CD8-positive, alpha-beta memory T cell (primary cell): ENCODE measurements around the gene TRIP12. TPM values are rescaled to one million over a fixed set of nuclear protein-coding genes. Genes with fewer than 3 reads are reported as not detected.
"Not testable (repeated sequence)": the region's sequence is repeated elsewhere in the genome, so short reads cannot be mapped to it uniquely, and the experiment has no call there.

Experiments
- CTCF ChIA-PET: fragments of 350-600 bp; sonication (Branson Sonifier 250); formaldehyde crosslinking; loops from one replicate; lab custom pipeline; 2021; ENCODE audit warnings: antibody characterized with exemption; lab: Charles Lee
- POLR2A ChIA-PET: fragments of 350-600 bp; sonication (Branson Sonifier 250); formaldehyde crosslinking; loops from one replicate; lab custom pipeline; 2021; ENCODE audit warnings: antibody characterized with exemption; lab: Charles Lee
- DNase-seq, 5 donors: peaks; one replicate each; pipeline versions ENCODE4 v3.0.0 to v3.0.0-alpha.2; 2020 to 2022; ENCODE audit warnings: mixed read lengths in 1 of 5
- H3K27ac ChIP-seq: one replicate; pipeline ENCODE4 v1.7.0; 2013; ENCODE audit warnings: low read depth, mild to moderate bottlenecking, low read length, moderate library complexity
- H3K27me3 ChIP-seq: 2 replicates; pipeline ENCODE4 v1.7.0; 2013; ENCODE audit warnings: low read length, mild to moderate bottlenecking; ENCODE audit not compliant: insufficient read depth, poor library complexity, severe bottlenecking
- H3K36me3 ChIP-seq: 2 replicates; pipeline ENCODE4 v1.7.0; 2013; ENCODE audit warnings: mild to moderate bottlenecking, low read length, moderate library complexity; ENCODE audit not compliant: insufficient read depth
- H3K4me1 ChIP-seq: 2 replicates; pipeline ENCODE4 v1.7.0; 2013; ENCODE audit warnings: mild to moderate bottlenecking, low read length, moderate library complexity; ENCODE audit not compliant: insufficient read depth
- H3K4me3 ChIP-seq: 2 replicates; pipeline ENCODE4 v1.7.0; 2013; ENCODE audit warnings: mild to moderate bottlenecking, low read length
- H3K9me3 ChIP-seq: 2 replicates; pipeline ENCODE4 v1.7.0; 2013; ENCODE audit warnings: mild to moderate bottlenecking, low read length
- H3K27ac Mint-ChIP-seq, 8 donors: one replicate each; pipeline ENCODE4 v1.8.0; 2020 to 2021; ENCODE audit warnings: mixed read lengths in 8 of 8, mild to moderate bottlenecking in 6 of 8, inconsistent platforms in 3 of 8, moderate library complexity in 3 of 8
- H3K27me3 Mint-ChIP-seq, 2 donors: one replicate each; pipeline ENCODE4 v1.8.0; 2020 to 2021; ENCODE audit warnings: mixed read lengths in 2 of 2, mild to moderate bottlenecking in 1 of 2, moderate library complexity in 1 of 2
- H3K36me3 Mint-ChIP-seq, 3 donors: one replicate each; pipeline ENCODE4 v1.8.0; 2020 to 2021; ENCODE audit warnings: mixed read lengths in 3 of 3, inconsistent platforms in 1 of 3, mild to moderate bottlenecking in 1 of 3
- H3K4me1 Mint-ChIP-seq, 3 donors: one replicate each; pipeline ENCODE4 v1.8.0; 2020 to 2021; ENCODE audit warnings: mixed read lengths in 3 of 3, inconsistent platforms in 1 of 3, mild to moderate bottlenecking in 1 of 3
- H3K4me3 Mint-ChIP-seq, 7 donors: one replicate each; pipeline ENCODE4 v1.8.0; 2020 to 2021; ENCODE audit warnings: mixed read lengths in 7 of 7, mild to moderate bottlenecking in 6 of 7, moderate library complexity in 4 of 7, inconsistent platforms in 2 of 7
- H3K9me3 Mint-ChIP-seq, 5 donors: one replicate each; pipeline ENCODE4 v1.8.0; 2020 to 2022; ENCODE audit warnings: mixed read lengths in 5 of 5, mild to moderate bottlenecking in 3 of 5, moderate library complexity in 2 of 5, inconsistent platforms in 1 of 5
- polyA plus RNA-seq: library from polyadenylated mRNA; unstranded; fragments of 300-500 nt; fragmentation: Illumina TruSeq; gene quantifications from one replicate; pipeline ENCODE4 v1.2.3, GENCODE V29; 2021
- total RNA-seq, 2 experiments: library from RNA; stranded (reverse); gene quantifications; one replicate each; pipeline ENCODE4 v1.2.3, GENCODE V29; 2021

The TRIP12 gene
- total and polyA plus RNA-seq, 3 experiments from 2014 or later: 42.0 to 269 (median 263) TPM

DNA sequence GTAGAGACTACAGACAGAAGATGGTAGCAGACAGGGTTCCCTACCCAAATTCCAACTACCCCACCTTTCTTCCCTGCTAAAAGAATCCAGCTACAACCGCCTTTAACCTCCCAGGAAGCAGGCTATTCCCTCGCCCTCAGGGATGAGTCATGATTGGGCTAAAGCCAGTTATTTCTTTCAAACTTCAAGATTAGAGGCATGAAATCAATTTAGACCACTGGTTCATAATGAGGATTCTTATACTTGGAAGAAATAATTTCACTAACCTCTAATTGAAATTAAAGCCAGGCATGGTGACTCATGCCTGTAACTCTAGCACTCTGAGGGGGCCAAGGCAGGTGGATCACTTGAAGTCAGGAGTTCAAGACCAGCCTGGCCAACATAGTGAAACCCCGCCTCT lies 20.0 kb downstream of the TRIP12 start:
- POLR2A ChIA-PET: no interaction called here
- H3K4me1 ChIP-seq: peaks cover 33% of the 10 kb centered on the region
- CTCF ChIA-PET: interaction anchor here (1.4 kb wide), 1 partner anchor 9 kb away, joined by 4 read pairs; no protein-coding TSS in a partner anchor
- no peaks in the 10 kb centered on the region for H3K27me3 ChIP-seq
- H3K4me3 Mint-ChIP-seq: no peak overlapping the region
- H3K27ac ChIP-seq: no peak overlapping the region
- H3K9me3 Mint-ChIP-seq: no peaks in the 10 kb centered on the region
- H3K9me3 ChIP-seq: no peaks in the 10 kb centered on the region
- no peak overlapping the region for H3K27ac Mint-ChIP-seq
- H3K4me1 Mint-ChIP-seq: peaks cover 57 to 79% (median 73%) of the 10 kb centered on the region in 3 donors
- H3K36me3 Mint-ChIP-seq: peaks cover 3 to 44% (median 5%) of the 10 kb centered on the region in 3 donors
- no peaks in the 10 kb centered on the region for H3K27me3 Mint-ChIP-seq
- H3K4me3 ChIP-seq: no peak overlapping the region
- DNase-seq: no peak
- peaks cover 2% of the 10 kb centered on the region for H3K36me3 ChIP-seq

DNA sequence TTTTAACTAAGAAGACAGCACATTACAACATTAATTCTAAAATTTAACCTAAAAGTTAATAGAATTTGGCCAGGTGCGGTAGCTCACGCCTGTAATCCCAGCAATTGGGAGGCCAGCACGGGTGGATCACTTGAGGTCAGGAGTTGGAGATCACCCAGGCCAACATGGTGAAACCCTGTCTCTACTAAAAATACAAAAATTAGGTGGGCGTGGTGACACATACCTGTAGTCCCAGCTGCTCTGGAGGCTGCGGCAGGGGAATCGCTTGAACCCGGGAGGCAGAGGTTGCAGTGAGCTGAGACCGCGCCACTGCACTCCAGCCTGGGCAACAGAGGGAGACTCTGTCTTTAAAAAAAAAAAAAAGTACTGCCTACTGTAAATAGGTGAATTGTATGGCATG lies 21.3 kb downstream of the TRIP12 start:
- Mint-ChIP-seq H3K27ac (peak overlapping the region in 1 of 8 donors; percentile 14), H3K4me1 (peaks cover 61 to 86% (median 82%) of the 10 kb centered on the region in 3 donors), H3K4me3 (peak overlapping the region in 2 of 7 donors; percentile 27 to 45), H3K36me3 (peaks cover 3 to 40% (median 5%) of the 10 kb centered on the region in 3 donors)
- DNase-seq, H3K9me3 ChIP-seq, H3K36me3 ChIP-seq, H3K27ac ChIP-seq, CTCF ChIA-PET, H3K4me3 ChIP-seq, POLR2A ChIA-PET, H3K9me3 Mint-ChIP-seq, H3K27me3 Mint-ChIP-seq, H3K27me3 ChIP-seq: not testable (repeated sequence)
- peaks cover 35% of the 10 kb centered on the region for H3K4me1 ChIP-seq

DNA sequence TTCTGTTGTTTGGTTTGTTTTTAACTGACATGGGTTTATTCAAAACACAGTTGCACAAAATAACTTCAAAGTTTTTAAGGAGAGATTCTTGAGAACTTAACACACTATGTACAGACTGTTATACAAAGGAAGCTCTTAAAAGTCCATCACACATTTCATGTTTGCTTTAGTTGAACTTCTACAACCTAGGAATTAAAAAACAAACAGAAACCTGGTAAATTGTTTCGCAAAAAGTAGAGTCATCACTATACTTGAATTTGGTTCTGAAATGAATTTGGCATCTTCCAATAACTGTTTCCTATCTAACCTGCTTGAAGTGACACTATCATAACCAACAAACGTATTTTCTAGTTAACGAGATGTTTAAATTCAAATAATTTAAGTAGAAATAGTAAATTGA lies 21.8 kb downstream of the TRIP12 start:
- Mint-ChIP-seq H3K27ac (no peak overlapping the region), H3K4me3 (peak overlapping the region in 1 of 7 donors; percentile 45), H3K4me1 (peaks cover 61 to 86% (median 82%) of the 10 kb centered on the region in 3 donors), H3K9me3 (no peaks in the 10 kb centered on the region), H3K36me3 (peaks cover 3 to 36% (median 5%) of the 10 kb centered on the region in 3 donors), H3K27me3 (no peaks in the 10 kb centered on the region)
- no peak for DNase-seq
- Histone ChIP-seq H3K36me3 (no peaks in the 10 kb centered on the region), H3K4me3 (no peak overlapping the region), H3K4me1 (peaks cover 35% of the 10 kb centered on the region), H3K27me3 (no peaks in the 10 kb centered on the region), H3K9me3 (no peaks in the 10 kb centered on the region), H3K27ac (no peak overlapping the region)
- ChIA-PET CTCF (no interaction called here), POLR2A (no interaction called here)

DNA sequence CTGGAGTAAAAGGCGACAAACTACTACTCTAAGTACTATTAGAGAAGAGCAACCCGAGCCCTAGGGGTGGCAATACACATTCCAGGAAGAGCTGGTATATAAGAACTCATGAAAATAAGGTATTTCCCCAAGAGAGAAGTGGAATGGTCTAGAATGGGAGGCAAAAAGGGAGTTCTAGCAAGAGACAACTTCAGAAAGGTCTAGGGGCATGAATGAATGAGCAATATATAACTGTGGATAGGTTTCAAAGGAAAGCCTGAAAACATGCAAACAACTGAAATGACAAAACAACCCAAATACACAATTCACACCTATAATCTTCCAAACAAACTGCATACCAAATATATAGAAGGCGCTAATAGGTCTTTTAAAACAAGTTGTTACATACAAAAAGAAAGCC lies 22.2 kb downstream of the TRIP12 start:
- ChIA-PET POLR2A (no interaction called here), CTCF (no interaction called here)
- Histone ChIP-seq H3K27me3 (no peaks in the 10 kb centered on the region), H3K4me3 (no peak overlapping the region), H3K9me3 (no peaks in the 10 kb centered on the region), H3K27ac (no peak overlapping the region), H3K36me3 (no peaks in the 10 kb centered on the region), H3K4me1 (peaks cover 38% of the 10 kb centered on the region)
- Mint-ChIP-seq H3K36me3 (peaks cover 3 to 36% (median 5%) of the 10 kb centered on the region in 3 donors), H3K9me3 (no peaks in the 10 kb centered on the region), H3K27me3 (no peaks in the 10 kb centered on the region), H3K4me3 (peak overlapping the region in 1 of 7 donors; percentile 17), H3K27ac (peak overlapping the region in 1 of 8 donors; percentile 90), H3K4me1 (peaks cover 64 to 86% (median 82%) of the 10 kb centered on the region in 3 donors)
- DNase-seq: no peak

DNA sequence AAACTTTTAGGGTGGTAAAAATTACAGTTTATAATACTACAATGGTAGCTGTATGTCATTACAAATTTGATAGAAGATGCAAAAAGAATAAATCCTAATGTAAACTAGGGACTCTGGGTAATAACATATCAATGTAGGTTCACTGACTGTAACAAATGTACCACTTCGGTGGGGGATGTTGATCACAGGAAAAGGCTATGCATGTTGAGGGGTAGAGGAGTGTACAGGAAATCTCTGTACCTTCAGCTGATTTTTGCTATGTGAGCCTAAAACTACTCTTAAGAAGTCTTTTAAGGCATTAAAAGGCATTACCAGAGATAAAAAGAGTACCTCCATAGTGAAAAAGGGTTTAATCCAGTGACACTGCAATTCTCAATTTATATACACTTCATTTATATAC lies 25.0 kb downstream of the TRIP12 start:
- peaks cover 35% of the 10 kb centered on the region for H3K4me1 ChIP-seq
- H3K27ac ChIP-seq: no peak overlapping the region
- DNase-seq: peak in 1 of 5 donors; percentile 13
- Mint-ChIP-seq H3K4me1 (peaks cover 68 to 88% (median 85%) of the 10 kb centered on the region in 3 donors), H3K27me3 (no peaks in the 10 kb centered on the region), H3K4me3 (peak overlapping the region in 3 of 7 donors; percentile 2 to 61 (median 20)), H3K36me3 (peaks cover 0 to 36% (median 2%) of the 10 kb centered on the region in 3 donors), H3K9me3 (no peaks in the 10 kb centered on the region), H3K27ac (peak overlapping the region in 5 of 8 donors; percentile 19 to 71 (median 47))
- H3K4me3 ChIP-seq: no peak overlapping the region
- H3K36me3 ChIP-seq: no peaks in the 10 kb centered on the region
- POLR2A ChIA-PET: no interaction called here
- CTCF ChIA-PET: no interaction called here
- no peaks in the 10 kb centered on the region for H3K9me3 ChIP-seq
- H3K27me3 ChIP-seq: no peaks in the 10 kb centered on the region

DNA sequence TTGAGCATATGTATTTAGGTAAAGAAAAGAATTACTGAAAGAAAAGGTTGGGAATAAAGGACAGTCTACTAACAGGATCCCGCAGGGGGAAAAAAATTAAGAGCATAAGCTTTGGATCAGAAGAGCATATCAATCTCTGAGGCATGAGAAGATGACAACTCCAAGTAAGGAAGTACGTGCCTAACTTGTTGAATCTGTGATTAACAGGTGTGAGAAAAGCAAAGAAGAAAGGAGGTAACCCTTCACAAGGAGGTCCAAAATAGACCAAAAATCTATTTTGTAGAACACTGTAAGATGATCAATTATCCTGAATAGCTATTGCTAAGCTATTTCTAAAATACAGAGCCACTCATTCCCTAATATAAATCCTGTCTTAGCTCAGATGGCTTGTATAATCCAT lies 32.8 kb downstream of the TRIP12 start:
- DNase-seq: no peak
- H3K4me1 Mint-ChIP-seq: peaks cover 55 to 77% (median 66%) of the 10 kb centered on the region in 3 donors
- H3K4me1 ChIP-seq: no peaks in the 10 kb centered on the region
- ChIA-PET CTCF (interaction anchor here (1.2 kb wide), 1 partner anchor 88 kb away, joined by 3 read pairs; no protein-coding TSS in a partner anchor), POLR2A (no interaction called here)
- H3K27me3 ChIP-seq: no peaks in the 10 kb centered on the region
- no peaks in the 10 kb centered on the region for H3K9me3 Mint-ChIP-seq
- no peak overlapping the region for H3K4me3 ChIP-seq
- no peak overlapping the region for H3K4me3 Mint-ChIP-seq
- H3K27ac Mint-ChIP-seq: peak overlapping the region in 3 of 8 donors; percentile 2 to 72 (median 8)
- H3K36me3 Mint-ChIP-seq: peaks cover 0 to 36% (median 6%) of the 10 kb centered on the region in 3 donors
- H3K27me3 Mint-ChIP-seq: no peaks in the 10 kb centered on the region
- H3K27ac ChIP-seq: no peak overlapping the region
- H3K9me3 ChIP-seq: no peaks in the 10 kb centered on the region
- H3K36me3 ChIP-seq: peaks cover 5% of the 10 kb centered on the region

DNA sequence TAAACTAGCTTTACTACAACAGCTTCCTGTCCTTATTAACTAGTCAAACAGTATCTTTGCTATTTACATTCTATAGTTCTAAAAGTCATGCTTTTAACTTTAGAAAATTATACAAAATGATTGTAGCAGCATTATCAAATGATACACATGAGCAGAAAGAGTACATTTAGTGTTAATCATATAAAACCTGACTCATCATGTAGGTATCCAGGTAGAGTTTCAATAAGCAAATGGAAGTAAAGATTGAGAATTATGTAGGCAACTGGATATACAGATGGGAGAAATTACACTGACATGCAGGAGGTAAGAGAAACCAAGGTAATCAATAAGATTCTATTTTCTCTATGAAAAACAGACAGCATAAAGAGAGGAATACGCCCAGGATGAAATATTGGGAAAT lies 33.8 kb downstream of the TRIP12 start:
- H3K9me3 ChIP-seq: no peaks in the 10 kb centered on the region
- Mint-ChIP-seq H3K4me3 (no peak overlapping the region), H3K4me1 (peaks cover 53 to 76% (median 66%) of the 10 kb centered on the region in 3 donors), H3K9me3 (no peaks in the 10 kb centered on the region), H3K36me3 (peaks cover 0 to 33% (median 6%) of the 10 kb centered on the region in 3 donors), H3K27me3 (no peaks in the 10 kb centered on the region), H3K27ac (peak overlapping the region in 2 of 8 donors; percentile 17 to 76)
- no peak overlapping the region for H3K27ac ChIP-seq
- H3K27me3 ChIP-seq: no peaks in the 10 kb centered on the region
- DNase-seq: no peak
- peaks cover 3% of the 10 kb centered on the region for H3K4me1 ChIP-seq
- ChIA-PET POLR2A (no interaction called here), CTCF (no interaction called here)
- H3K36me3 ChIP-seq: peaks cover 5% of the 10 kb centered on the region
- H3K4me3 ChIP-seq: no peak overlapping the region

DNA sequence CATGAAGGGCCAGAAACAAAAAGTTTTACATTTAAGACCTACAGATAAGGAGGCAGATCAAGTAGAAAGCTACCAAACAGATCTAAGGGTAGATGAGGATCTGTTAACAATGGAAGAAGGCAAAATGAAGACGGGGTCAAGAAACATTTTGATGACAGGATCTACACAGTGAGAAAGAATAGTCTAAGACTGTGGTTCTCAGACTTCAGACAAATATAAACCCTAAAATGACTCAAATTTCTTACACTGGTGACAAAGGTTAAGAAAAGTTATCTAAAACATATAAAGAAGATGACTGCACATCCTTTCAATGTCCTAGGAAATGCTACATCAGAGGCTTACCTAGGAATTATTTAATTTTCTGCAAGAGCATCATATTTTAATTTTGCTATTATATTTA lies 34.4 kb downstream of the TRIP12 start:
- H3K4me1 ChIP-seq: peaks cover 7% of the 10 kb centered on the region
- no peak overlapping the region for H3K27ac ChIP-seq
- no peaks in the 10 kb centered on the region for H3K9me3 ChIP-seq
- Mint-ChIP-seq H3K27ac (peak overlapping the region in 4 of 8 donors; percentile 2 to 61 (median 22)), H3K4me1 (peaks cover 56 to 78% (median 68%) of the 10 kb centered on the region in 3 donors), H3K4me3 (no peak overlapping the region), H3K36me3 (peaks cover 0 to 30% (median 6%) of the 10 kb centered on the region in 3 donors), H3K9me3 (no peaks in the 10 kb centered on the region), H3K27me3 (no peaks in the 10 kb centered on the region)
- ChIA-PET CTCF (no interaction called here), POLR2A (no interaction called here)
- no peak for DNase-seq
- H3K4me3 ChIP-seq: no peak overlapping the region
- H3K27me3 ChIP-seq: no peaks in the 10 kb centered on the region
- H3K36me3 ChIP-seq: peaks cover 5% of the 10 kb centered on the region
